Left ventricle myocardium inferior (tissue), 1 donor: ENCODE data around the gene TIMM10B. TPM values are rescaled to one million over a fixed set of nuclear protein-coding genes. Genes with fewer than 3 reads are reported as not detected.

Experiments used
- DNase-seq: peaks from one replicate; pipeline ENCODE4 v3.0.0-alpha.2; 2020
- H3K27ac ChIP-seq: fragments of 200-600 bp; replicated peaks from 2 replicates; pipeline ENCODE4 v1.8.0; 2021
- H3K27me3 ChIP-seq: fragments of 200-600 bp; 2 replicates; pipeline ENCODE4 v1.8.0; 2021; ENCODE audit warnings: low read depth
- H3K36me3 ChIP-seq: fragments of 200-600 bp; 2 replicates; pipeline ENCODE4 v1.8.0; 2021
- H3K4me1 ChIP-seq: fragments of 200-600 bp; 2 replicates; pipeline ENCODE4 v1.8.0; 2021
- H3K4me3 ChIP-seq: fragments of 200-600 bp; 2 replicates; pipeline ENCODE4 v1.8.0; 2021; ENCODE audit warnings: mild to moderate bottlenecking, moderate library complexity
- H3K9me3 ChIP-seq: fragments of 200-600 bp; replicated peaks from 2 replicates; pipeline ENCODE4 v1.8.0; 2021
- CTCF ChIP-seq: fragments of 200-600 bp; IDR thresholded peaks from 2 replicates; pipeline ENCODE4 v1.8.0; 2021; ENCODE audit warnings: antibody characterized with exemption, mild to moderate bottlenecking, borderline replicate concordance
- intact Hi-C: fragments of 100-400 bp; cut with micrococcal nuclease; formaldehyde crosslinking; loops from one replicate; pipeline ENCODE4 v1.11.0; 2022
- total RNA-seq: library from RNA; stranded (reverse); fragmentation: NEBNext Ultra II Directional; extraction: Animal tissue kit (Norgen Biotek cat#: 25700); gene quantifications from one replicate; pipeline ENCODE4 v1.2.1, GENCODE V29; 2021
- donor health status: DM: no; HTN: yes; CAD: no; lungs with severe emphysema.

The TIMM10B gene
- total RNA-seq, 1 donor from 2014 or later = 17.9 TPM

- DNase-seq = no peak
- no peaks in the 10 kb centered on the region for H3K27me3 ChIP-seq
- H3K9me3 ChIP-seq = no peaks in the 10 kb centered on the region
- H3K27ac ChIP-seq = peak overlapping the region; percentile 93
- H3K4me1 ChIP-seq = peaks cover 38% of the 10 kb centered on the region
- H3K36me3 ChIP-seq = peaks cover 59% of the 10 kb centered on the region
- H3K4me3 ChIP-seq = peak overlapping the region; percentile 91
- intact Hi-C loops = no loop called here
- no peak for TF ChIP-seq CTCF
Observed at GRCh38 chr11:6480299-6480914, 894 bp upstream of the TIMM10B start.

- intact Hi-C loops = no loop called here
- no peak for TF ChIP-seq CTCF
Observed at GRCh38 chr11:6481924-6482275, 599 bp downstream of the TIMM10B start.

GRCh38 chr11:6482441-6482840 is 1.1 kb downstream of the TIMM10B start:
- no peak for DNase-seq
- peak overlapping the region; percentile 91 for H3K4me3 ChIP-seq
- peak overlapping the region; percentile 93 for H3K27ac ChIP-seq
- TF ChIP-seq CTCF = no peak
- H3K9me3 ChIP-seq = no peaks in the 10 kb centered on the region
- intact Hi-C loops = no loop called here
- peaks cover 67% of the 10 kb centered on the region for H3K36me3 ChIP-seq
- H3K4me1 ChIP-seq = peaks cover 38% of the 10 kb centered on the region
- H3K27me3 ChIP-seq = no peaks in the 10 kb centered on the region

More at GRCh38 chr11:6481924-6482275, 599 bp downstream of the TIMM10B start:
- Histone ChIP-seq H3K27ac (peak overlapping the region; percentile 93), H3K4me3 (peak overlapping the region; percentile 91), H3K27me3 (no peaks in the 10 kb centered on the region), H3K36me3 (peaks cover 68% of the 10 kb centered on the region), H3K4me1 (peaks cover 38% of the 10 kb centered on the region), H3K9me3 (no peaks in the 10 kb centered on the region)
- DNase-seq = no peak

- no peak for DNase-seq
- Histone ChIP-seq H3K27me3 (no peaks in the 10 kb centered on the region), H3K4me3 (no peak overlapping the region), H3K9me3 (no peaks in the 10 kb centered on the region), H3K36me3 (peaks cover 65% of the 10 kb centered on the region), H3K4me1 (peaks cover 38% of the 10 kb centered on the region), H3K27ac (no peak overlapping the region)
- TF ChIP-seq CTCF = no peak
- intact Hi-C loops = no loop called here
Observed at GRCh38 chr11:6483015-6483414, 1.7 kb downstream of the TIMM10B start.

- no peak for TF ChIP-seq CTCF
- H3K4me1 ChIP-seq = peaks cover 25% of the 10 kb centered on the region
- H3K27ac ChIP-seq = no peak overlapping the region
- no peaks in the 10 kb centered on the region for H3K9me3 ChIP-seq
- no peaks in the 10 kb centered on the region for H3K27me3 ChIP-seq
- H3K36me3 ChIP-seq = peaks cover 59% of the 10 kb centered on the region
- no peak for DNase-seq
- no peak overlapping the region for H3K4me3 ChIP-seq
- intact Hi-C loops = no loop called here
Observed at GRCh38 chr11:6485661-6486060, 4.4 kb downstream of the TIMM10B start.
